HUES48 (cell line): Measurements from ENCODE around the gene ASTN1.
"Not testable (repeated sequence)": the region's sequence is repeated elsewhere in the genome, so short reads cannot be mapped to it uniquely, and the experiment has no call there.

Experiments used
- H3K27ac ChIP-seq: one replicate; pipeline ENCODE4 v1.7.0; 2013; ENCODE audit warnings: low read depth, low read length, inconsistent platforms
- H3K27me3 ChIP-seq: 2 replicates; pipeline ENCODE4 v1.6.1; 2013; ENCODE audit warnings: mild to moderate bottlenecking, low read length; ENCODE audit not compliant: control insufficient read depth, insufficient read depth
- H3K36me3 ChIP-seq: 2 replicates; pipeline ENCODE4 v1.6.1; 2013; ENCODE audit warnings: low read length; ENCODE audit not compliant: control insufficient read depth, insufficient read depth
- H3K4me1 ChIP-seq: 2 replicates; pipeline ENCODE4 v1.6.1; 2013; ENCODE audit warnings: mild to moderate bottlenecking, low read length; ENCODE audit not compliant: control insufficient read depth, insufficient read depth
- H3K4me3 ChIP-seq: 2 replicates; pipeline ENCODE4 v1.5.1; 2013; ENCODE audit warnings: mild to moderate bottlenecking, low read depth, low read length
- H3K9ac ChIP-seq: 2 replicates; pipeline ENCODE4 v1.6.1; 2013; ENCODE audit warnings: mild to moderate bottlenecking, low read depth, low read length, moderate library complexity
- H3K9me3 ChIP-seq: 2 replicates; pipeline ENCODE4 v1.6.1; 2013; ENCODE audit warnings: low read length; ENCODE audit not compliant: control insufficient read depth, insufficient read depth

Gene ASTN1

GRCh38 chr1:177074811-177075210, 89.7 kb downstream of the ASTN1 start:
- not testable (repeated sequence) for H3K27ac ChIP-seq, H3K27me3 ChIP-seq, H3K4me3 ChIP-seq, H3K4me1 ChIP-seq, H3K9me3 ChIP-seq, H3K9ac ChIP-seq, H3K36me3 ChIP-seq

- H3K9me3 ChIP-seq = no peaks in the 10 kb centered on the region
- H3K27ac ChIP-seq = no peak overlapping the region
- no peak overlapping the region for H3K9ac ChIP-seq
- H3K36me3 ChIP-seq = no peaks in the 10 kb centered on the region
- H3K4me3 ChIP-seq = no peak overlapping the region
- peaks cover 14% of the 10 kb centered on the region for H3K27me3 ChIP-seq
- peaks cover 23% of the 10 kb centered on the region for H3K4me1 ChIP-seq
These were observed 95.0 kb downstream of the ASTN1 start for GRCh38 chr1:177069490-177069889.

GRCh38 chr1:177067752-177068410, 96.6 kb downstream of the ASTN1 start:
- peaks cover 23% of the 10 kb centered on the region for H3K4me1 ChIP-seq
- no peak overlapping the region for H3K4me3 ChIP-seq
- H3K9me3 ChIP-seq = no peaks in the 10 kb centered on the region
- peak overlapping the region; percentile 14 for H3K27ac ChIP-seq
- no peaks in the 10 kb centered on the region for H3K36me3 ChIP-seq
- no peak overlapping the region for H3K9ac ChIP-seq
- H3K27me3 ChIP-seq = peaks cover 18% of the 10 kb centered on the region

DNA sequence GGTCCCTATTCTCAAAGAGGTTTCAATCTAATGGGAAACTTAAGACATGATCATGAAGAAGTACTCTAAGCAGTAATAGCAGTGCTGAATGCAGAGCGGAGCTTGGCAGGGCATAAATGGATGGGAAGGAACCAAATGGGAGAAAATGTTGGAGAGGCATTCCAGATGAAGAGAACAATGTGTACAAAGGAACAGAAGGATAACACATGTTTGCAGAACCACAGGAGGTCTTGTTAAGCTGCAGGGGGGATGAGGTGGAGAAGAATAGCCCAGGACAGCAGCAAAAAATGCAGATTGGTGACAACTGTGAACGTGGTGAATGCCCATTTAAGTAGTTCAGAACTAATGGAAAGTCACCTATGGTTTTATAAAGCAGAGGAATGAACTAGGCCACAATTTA, 99.1 kb downstream of the ASTN1 start:
- H3K27ac ChIP-seq = no peak overlapping the region
- no peaks in the 10 kb centered on the region for H3K36me3 ChIP-seq
- no peaks in the 10 kb centered on the region for H3K9me3 ChIP-seq
- no peak overlapping the region for H3K4me3 ChIP-seq
- peaks cover 18% of the 10 kb centered on the region for H3K27me3 ChIP-seq
- H3K4me1 ChIP-seq = peaks cover 19% of the 10 kb centered on the region
- H3K9ac ChIP-seq = no peak overlapping the region

- Histone ChIP-seq H3K9me3 (no peaks in the 10 kb centered on the region), H3K4me1 (peaks cover 19% of the 10 kb centered on the region), H3K27ac (no peak overlapping the region), H3K9ac (no peak overlapping the region), H3K27me3 (peaks cover 18% of the 10 kb centered on the region), H3K4me3 (no peak overlapping the region), H3K36me3 (no peaks in the 10 kb centered on the region)
These were observed 100.9 kb downstream of the ASTN1 start for GRCh38 chr1:177063648-177064047.

GRCh38 chr1:177054542-177054941, 110.0 kb downstream of the ASTN1 start:
- no peak overlapping the region for H3K27ac ChIP-seq
- no peaks in the 10 kb centered on the region for H3K4me1 ChIP-seq
- no peaks in the 10 kb centered on the region for H3K36me3 ChIP-seq
- H3K9me3 ChIP-seq = no peaks in the 10 kb centered on the region
- H3K4me3 ChIP-seq = no peak overlapping the region
- peaks cover 5% of the 10 kb centered on the region for H3K27me3 ChIP-seq
- no peak overlapping the region for H3K9ac ChIP-seq

DNA sequence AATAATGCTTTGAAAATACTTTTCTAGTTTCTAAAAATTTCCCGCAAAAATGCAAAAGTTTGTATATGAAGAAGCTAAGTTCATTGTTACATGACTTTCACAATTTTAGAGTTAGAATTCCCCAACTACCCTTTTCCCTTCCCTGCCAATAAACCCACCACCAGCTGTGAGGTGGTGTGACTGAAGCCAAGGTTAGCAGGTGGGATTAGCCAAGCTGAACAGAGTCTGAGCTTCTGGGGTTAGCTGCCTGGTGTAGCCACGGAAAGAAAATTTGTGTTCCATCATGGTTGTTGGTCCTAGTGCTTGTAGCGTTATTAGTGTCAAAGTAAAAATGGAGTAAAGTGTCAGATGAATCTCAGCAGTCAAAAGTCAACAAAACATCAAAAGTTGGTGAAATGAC, 110.9 kb downstream of the ASTN1 start:
- Histone ChIP-seq H3K36me3 (no peaks in the 10 kb centered on the region), H3K9ac (no peak overlapping the region), H3K27me3 (peaks cover 7% of the 10 kb centered on the region), H3K4me1 (peaks cover 4% of the 10 kb centered on the region; the same call in 1 of the 2 replicates), H3K27ac (no peak overlapping the region), H3K4me3 (no peak overlapping the region), H3K9me3 (no peaks in the 10 kb centered on the region)

GRCh38 chr1:177048314-177049069, 116.0 kb downstream of the ASTN1 start:
- H3K27ac ChIP-seq = no peak overlapping the region
- no peak overlapping the region for H3K9ac ChIP-seq
- no peaks in the 10 kb centered on the region for H3K9me3 ChIP-seq
- H3K4me1 ChIP-seq = peaks cover 27% of the 10 kb centered on the region
- no peaks in the 10 kb centered on the region for H3K36me3 ChIP-seq
- no peak overlapping the region for H3K4me3 ChIP-seq
- peaks cover 23% of the 10 kb centered on the region for H3K27me3 ChIP-seq

DNA sequence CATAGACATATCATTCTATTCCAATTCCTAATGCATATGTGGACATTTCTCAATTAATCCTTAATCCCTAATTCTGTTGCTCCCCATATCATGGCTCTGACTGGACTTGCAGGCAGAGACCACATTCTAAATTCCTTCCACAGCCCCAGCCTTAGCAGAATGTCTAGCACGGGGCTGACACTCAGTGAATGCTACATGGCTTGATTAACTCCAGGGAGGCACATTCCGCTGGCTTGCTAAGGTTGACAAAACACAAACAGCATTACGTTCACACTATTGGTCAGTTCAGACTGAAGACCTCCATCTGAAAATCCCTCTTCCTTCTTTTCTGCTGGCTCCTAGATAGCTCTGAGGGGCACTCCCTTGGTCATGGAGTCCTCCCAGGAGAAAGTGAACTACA, 119.4 kb downstream of the ASTN1 start:
- H3K36me3 ChIP-seq = no peaks in the 10 kb centered on the region
- no peak overlapping the region for H3K27ac ChIP-seq
- peaks cover 25% of the 10 kb centered on the region for H3K27me3 ChIP-seq
- no peak overlapping the region for H3K9ac ChIP-seq
- no peaks in the 10 kb centered on the region for H3K9me3 ChIP-seq
- no peak overlapping the region for H3K4me3 ChIP-seq
- H3K4me1 ChIP-seq = peaks cover 29% of the 10 kb centered on the region

DNA sequence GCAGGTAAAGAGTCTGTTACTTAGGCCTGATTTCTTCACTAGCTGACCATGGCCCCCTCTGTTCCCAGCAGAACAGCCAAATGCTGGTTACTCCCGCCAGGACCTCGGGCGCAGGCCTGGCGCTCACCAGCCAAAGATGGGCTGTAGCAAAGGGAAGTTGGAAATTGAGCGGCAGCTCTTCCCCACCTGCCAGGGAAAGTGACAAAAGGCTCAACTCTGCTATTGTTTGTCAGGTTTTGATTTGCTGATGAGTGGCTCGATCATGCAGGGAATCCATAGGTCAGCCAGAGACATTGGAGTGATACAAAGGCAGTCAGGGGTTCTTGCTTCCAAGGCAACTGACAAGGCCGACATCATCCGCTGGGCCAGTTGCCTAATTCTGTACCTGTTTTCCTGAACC, 120.1 kb downstream of the ASTN1 start:
- H3K36me3 ChIP-seq = no peaks in the 10 kb centered on the region
- H3K9me3 ChIP-seq = no peaks in the 10 kb centered on the region
- peaks cover 20% of the 10 kb centered on the region for H3K27me3 ChIP-seq
- H3K4me1 ChIP-seq = peaks cover 29% of the 10 kb centered on the region
- no peak overlapping the region for H3K9ac ChIP-seq
- H3K4me3 ChIP-seq = no peak overlapping the region
- peak overlapping the region; percentile 37 for H3K27ac ChIP-seq

GRCh38 chr1:177043597-177043996, 120.9 kb downstream of the ASTN1 start:
- no peak overlapping the region for H3K9ac ChIP-seq
- no peaks in the 10 kb centered on the region for H3K9me3 ChIP-seq
- no peak overlapping the region for H3K27ac ChIP-seq
- H3K4me1 ChIP-seq = peaks cover 24% of the 10 kb centered on the region
- H3K27me3 ChIP-seq = peaks cover 18% of the 10 kb centered on the region
- no peak overlapping the region for H3K4me3 ChIP-seq
- H3K36me3 ChIP-seq = no peaks in the 10 kb centered on the region
